Measurements from ENCODE around the gene ELP5. TPM values are rescaled to one million over a fixed set of nuclear protein-coding genes. Genes with fewer than 3 reads are reported as not detected.

Gene ELP5
- total RNA-seq, 1 donor from 2014 or later = 24.9 TPM

DNA sequence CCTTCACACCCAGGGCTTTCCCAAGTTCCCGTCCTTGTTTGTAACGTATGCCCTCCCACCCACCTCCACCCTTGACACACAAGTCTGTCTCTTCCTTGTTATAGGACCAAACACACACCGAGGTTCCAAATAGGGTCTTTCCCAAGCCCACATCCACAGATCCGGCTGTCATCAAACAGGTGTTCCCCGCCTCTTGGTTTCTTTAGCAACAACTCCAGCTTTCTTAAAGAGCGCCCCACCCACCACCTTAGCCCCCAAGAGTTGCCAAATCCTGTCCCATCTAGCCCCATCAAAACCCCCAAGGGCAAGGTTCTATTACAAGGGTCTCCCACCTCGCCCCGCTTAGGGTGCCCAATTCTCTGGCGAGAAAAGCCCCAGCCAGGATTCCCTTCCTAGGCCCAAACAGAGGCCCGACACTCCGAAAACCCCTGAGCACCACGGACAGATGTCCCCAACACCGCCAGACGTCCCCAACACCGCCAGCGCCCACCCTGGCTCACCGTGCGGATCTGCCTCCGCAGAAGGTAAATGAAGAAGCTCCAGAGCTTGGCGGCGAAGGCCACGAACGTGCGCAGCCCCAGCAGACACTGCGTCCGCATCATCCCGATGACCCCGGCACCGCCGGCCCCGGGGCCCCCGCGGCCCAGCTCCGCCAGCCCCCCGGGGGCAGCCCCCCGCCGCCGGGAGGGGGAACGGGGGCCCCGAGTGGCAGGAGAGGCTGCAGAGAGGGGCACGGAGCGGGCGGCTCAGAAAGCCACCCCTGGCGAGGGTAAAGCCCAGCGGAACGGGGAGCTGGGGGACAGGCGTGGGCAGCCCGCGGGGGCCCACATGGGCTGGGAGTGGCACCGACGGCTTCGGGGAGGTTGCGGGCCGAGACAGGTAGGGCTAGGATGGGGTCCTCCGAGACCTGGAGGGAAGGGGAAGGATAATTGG, 1.1 kb upstream of the ELP5 start:
- no peaks in the 10 kb centered on the region for H3K27me3 Mint-ChIP-seq (ENCODE audit: low read depth, unreplicated experiment)
- H3K27ac Mint-ChIP-seq (ENCODE audit: unreplicated experiment) = peak overlapping the region; percentile 99
- H4K20me1 ChIP-seq (ENCODE audit: insufficient read depth, low read length) = peaks cover 32% of the 10 kb centered on the region
- peaks cover 25% of the 10 kb centered on the region for H3K4me1 Mint-ChIP-seq (ENCODE audit: low read depth, unreplicated experiment)
- no peaks in the 10 kb centered on the region for H3K27me3 ChIP-seq (ENCODE audit: insufficient read depth, low read length)
- H3K27ac ChIP-seq (ENCODE audit: low read depth, low read length) = peak overlapping the region; percentile 99
- H3K4me3 ChIP-seq (ENCODE audit: insufficient read depth, low read depth, low read length) = peak overlapping the region; percentile 84
- TF ChIP-seq EZH2 (IDR thresholded peaks at IDR 0.05; ENCODE audit: insufficient read depth, low read length) = no peak
- TF ChIP-seq, protein P1, sequence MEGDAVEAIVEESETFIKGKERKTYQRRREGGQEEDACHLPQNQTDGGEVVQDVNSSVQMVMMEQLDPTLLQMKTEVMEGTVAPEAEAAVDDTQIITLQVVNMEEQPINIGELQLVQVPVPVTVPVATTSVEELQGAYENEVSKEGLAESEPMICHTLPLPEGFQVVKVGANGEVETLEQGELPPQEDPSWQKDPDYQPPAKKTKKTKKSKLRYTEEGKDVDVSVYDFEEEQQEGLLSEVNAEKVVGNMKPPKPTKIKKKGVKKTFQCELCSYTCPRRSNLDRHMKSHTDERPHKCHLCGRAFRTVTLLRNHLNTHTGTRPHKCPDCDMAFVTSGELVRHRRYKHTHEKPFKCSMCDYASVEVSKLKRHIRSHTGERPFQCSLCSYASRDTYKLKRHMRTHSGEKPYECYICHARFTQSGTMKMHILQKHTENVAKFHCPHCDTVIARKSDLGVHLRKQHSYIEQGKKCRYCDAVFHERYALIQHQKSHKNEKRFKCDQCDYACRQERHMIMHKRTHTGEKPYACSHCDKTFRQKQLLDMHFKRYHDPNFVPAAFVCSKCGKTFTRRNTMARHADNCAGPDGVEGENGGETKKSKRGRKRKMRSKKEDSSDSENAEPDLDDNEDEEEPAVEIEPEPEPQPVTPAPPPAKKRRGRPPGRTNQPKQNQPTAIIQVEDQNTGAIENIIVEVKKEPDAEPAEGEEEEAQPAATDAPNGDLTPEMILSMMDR (IDR thresholded peaks at IDR 0.05; ENCODE audit: insufficient read depth, low read depth, low read length) = no peak
- peaks cover 7% of the 10 kb centered on the region for H3K36me3 Mint-ChIP-seq (ENCODE audit: low read depth, unreplicated experiment)
- FAIRE-seq (no peak), DNase-seq (ENCODE audit: low read depth) (no peak)
- H3K79me2 ChIP-seq (ENCODE audit: insufficient read depth, low read length) = peaks cover 70% of the 10 kb centered on the region
- H3K9ac ChIP-seq (ENCODE audit: low read length) = peak overlapping the region; percentile 97
- H3K4me2 ChIP-seq (ENCODE audit: low read length) = peak overlapping the region; percentile 95
- H3K4me1 ChIP-seq (ENCODE audit: insufficient read depth, low read length) = peaks cover 15% of the 10 kb centered on the region
- H2AFZ ChIP-seq (ENCODE audit: low read depth, low read length) = peak overlapping the region; percentile 65
- H3K4me3 Mint-ChIP-seq (ENCODE audit: unreplicated experiment) = peak overlapping the region; percentile 98
- H3K9me3 Mint-ChIP-seq (ENCODE audit: unreplicated experiment) = no peaks in the 10 kb centered on the region
- H3K9me3 ChIP-seq (ENCODE audit: insufficient read depth, low read depth, low read length) = no peaks in the 10 kb centered on the region
- peaks cover 15% of the 10 kb centered on the region for H3K36me3 ChIP-seq (ENCODE audit: insufficient read depth, low read length)

DNA sequence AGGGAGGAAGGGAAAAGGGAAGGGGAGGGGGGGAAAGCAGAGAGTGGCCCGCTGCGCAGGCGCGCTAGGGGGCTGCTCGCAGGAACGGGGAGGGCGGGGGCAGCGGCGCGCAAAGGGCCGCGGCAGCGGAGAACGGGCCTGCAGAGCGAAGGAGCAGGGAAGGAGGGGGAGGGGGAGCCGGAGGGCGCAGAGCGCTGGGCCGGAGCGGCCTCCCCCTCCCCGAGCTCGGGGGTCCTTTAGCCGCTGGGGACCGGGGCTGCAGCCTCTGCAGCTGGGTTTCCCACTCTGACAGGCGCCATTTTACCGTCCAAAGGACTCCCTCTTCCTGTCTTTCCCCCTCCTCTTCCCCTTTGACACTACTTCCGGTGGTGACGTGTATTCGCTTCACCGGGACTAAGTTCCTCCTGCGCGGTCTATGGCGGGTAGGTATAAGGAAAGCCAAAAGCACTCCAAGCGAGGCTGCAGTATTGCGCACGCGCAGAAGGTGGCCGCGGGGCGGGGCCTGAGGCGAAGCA, 297 bp upstream of the ELP5 start, which contains the start of gene CTDNEP1:
TSS of gene CTDNEP1 (minus strand) at position 74 of the 515 bp plus-strand sequence. CDS start 438 bp downstream, outside the sequence.
- peak within 1 kb of the TSS; percentile 100 for H3K27ac Mint-ChIP-seq (ENCODE audit: unreplicated experiment)
- Histone ChIP-seq H3K79me2 (ENCODE audit: insufficient read depth, low read length) (peaks cover 63% of the 10 kb centered on the region), H3K9ac (ENCODE audit: low read length) (peak within 1 kb of the TSS; percentile 97), H3K27ac (ENCODE audit: low read depth, low read length) (peak within 1 kb of the TSS; percentile 99), H3K9me3 (ENCODE audit: insufficient read depth, low read depth, low read length) (no peaks in the 10 kb centered on the region), H3K36me3 (ENCODE audit: insufficient read depth, low read length) (peaks cover 11% of the 10 kb centered on the region), H4K20me1 (ENCODE audit: insufficient read depth, low read length) (peaks cover 25% of the 10 kb centered on the region), H2AFZ (ENCODE audit: low read depth, low read length) (peak within 1 kb of the TSS; percentile 85), H3K27me3 (ENCODE audit: insufficient read depth, low read length) (no peaks in the 10 kb centered on the region), H3K4me2 (ENCODE audit: low read length) (peak within 1 kb of the TSS; percentile 95), H3K4me1 (ENCODE audit: insufficient read depth, low read length) (peaks cover 15% of the 10 kb centered on the region), H3K4me3 (ENCODE audit: insufficient read depth, low read depth, low read length) (peak within 1 kb of the TSS; percentile 84)
- peaks cover 8% of the 10 kb centered on the region for H3K36me3 Mint-ChIP-seq (ENCODE audit: low read depth, unreplicated experiment)
- H3K4me1 Mint-ChIP-seq (ENCODE audit: low read depth, unreplicated experiment) = peaks cover 25% of the 10 kb centered on the region
- no peak for TF ChIP-seq EZH2 (IDR thresholded peaks at IDR 0.05; ENCODE audit: insufficient read depth, low read length)
- TF ChIP-seq, protein P1 (IDR thresholded peaks at IDR 0.05; ENCODE audit: insufficient read depth, low read depth, low read length) = no peak
- H3K9me3 Mint-ChIP-seq (ENCODE audit: unreplicated experiment) = no peaks in the 10 kb centered on the region
- peak within 1 kb of the TSS; percentile 98 for H3K4me3 Mint-ChIP-seq (ENCODE audit: unreplicated experiment)
- H3K27me3 Mint-ChIP-seq (ENCODE audit: low read depth, unreplicated experiment) = no peaks in the 10 kb centered on the region
- peak; percentile 99 for DNase-seq (ENCODE audit: low read depth)
- FAIRE-seq = peak; percentile 34
